Colon (tissue), 2 donors: Measurements from ENCODE around the gene ENTPD8.
"Not testable (repeated sequence)": the region's sequence is repeated elsewhere in the genome, so short reads cannot be mapped to it uniquely, and the experiment has no call there.

Experiments
- FAIRE-seq: peaks from 2 replicates; lab custom pipeline; 2012; peaks lifted over from hg19 to GRCh38; lab: Jason Lieb, UNC
- donor health status: control.
- donor health status: control.

The ENTPD8 gene

DNA sequence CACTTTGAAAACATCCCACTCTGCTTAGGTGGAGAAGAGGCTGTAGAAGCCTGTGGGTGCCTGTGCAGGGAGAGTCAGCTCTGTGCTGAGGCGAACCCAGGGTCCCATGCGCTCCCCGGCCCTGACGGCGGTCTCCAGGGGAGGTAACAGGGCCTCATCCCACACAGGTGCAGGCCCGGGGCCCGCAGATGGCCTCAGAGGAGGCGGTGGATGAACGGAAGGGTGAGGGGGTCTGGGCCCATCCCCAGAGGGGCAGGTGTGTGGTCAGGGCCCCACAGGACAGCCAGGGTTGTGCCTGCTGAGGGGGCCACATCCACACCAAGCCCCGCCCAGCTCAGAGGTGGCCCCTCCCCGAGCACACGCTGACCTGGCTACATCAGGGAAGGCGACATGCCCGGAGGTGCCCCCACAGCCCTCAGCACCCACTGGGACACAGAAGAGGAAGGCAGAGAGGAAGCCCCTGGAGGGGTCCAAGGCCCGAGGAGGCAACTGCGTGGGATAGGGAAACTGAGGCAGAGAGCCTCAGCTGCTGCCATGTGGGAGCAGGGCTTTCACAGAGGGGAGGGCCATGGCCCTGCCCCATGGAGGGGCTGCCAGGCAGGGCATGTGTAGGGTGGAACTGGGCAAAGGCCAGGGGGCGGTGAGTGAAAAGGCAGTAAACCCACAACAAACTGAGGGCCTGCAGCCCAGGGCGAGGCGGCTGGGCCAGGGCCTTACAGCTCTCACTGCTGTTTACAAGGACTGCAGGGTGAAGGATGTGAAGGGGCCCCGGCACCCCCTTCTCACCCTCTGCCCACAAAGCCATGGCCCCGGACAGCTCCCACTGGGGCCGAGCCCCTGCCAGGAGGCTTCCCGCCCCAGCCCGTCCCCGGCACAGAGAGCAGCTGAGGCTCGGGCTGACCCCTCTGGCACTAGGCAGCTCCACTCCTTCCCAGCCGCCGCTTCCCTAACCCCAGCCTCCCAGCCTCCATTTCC is 47.7 kb downstream of the ENTPD8 start:
- no peak for FAIRE-seq

DNA sequence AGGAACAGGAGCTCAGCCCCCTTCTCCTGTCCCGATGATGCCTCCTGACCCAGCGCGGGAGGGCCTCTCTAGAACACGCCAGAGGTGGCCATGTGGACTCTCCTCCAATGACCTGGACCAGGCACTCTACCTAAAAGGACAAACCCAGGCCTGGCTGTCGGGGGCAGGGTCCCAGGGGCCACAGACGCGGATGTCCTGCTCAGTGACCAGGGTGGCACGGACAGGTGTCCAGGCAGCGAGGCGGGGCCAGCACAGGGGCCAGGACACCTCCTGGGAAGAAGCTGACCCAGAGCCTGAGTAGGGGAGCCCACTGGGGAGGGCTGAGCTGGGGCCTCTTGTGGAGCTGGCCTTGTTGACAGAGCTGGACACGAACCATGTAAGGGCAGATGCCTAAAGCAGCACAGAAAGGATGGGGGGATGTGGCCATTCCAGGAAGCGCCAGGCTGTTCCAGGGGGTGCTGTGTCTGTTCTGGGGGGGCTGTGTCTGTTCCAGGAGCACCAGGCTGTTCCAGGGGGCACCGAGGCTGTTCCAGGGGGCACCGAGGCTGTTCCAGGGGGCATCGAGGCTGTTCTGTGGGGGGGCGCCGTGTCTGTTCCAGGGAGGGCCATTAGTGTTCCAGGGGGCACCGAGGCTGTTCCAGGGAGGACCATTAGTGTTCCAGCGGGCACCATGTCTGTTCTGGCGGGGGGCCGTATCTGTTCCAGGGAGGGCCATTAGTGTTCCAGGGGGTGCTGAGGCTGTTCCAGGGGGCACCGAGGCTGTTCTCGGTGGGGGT is 48.7 kb downstream of the ENTPD8 start:
- no peak for FAIRE-seq

DNA sequence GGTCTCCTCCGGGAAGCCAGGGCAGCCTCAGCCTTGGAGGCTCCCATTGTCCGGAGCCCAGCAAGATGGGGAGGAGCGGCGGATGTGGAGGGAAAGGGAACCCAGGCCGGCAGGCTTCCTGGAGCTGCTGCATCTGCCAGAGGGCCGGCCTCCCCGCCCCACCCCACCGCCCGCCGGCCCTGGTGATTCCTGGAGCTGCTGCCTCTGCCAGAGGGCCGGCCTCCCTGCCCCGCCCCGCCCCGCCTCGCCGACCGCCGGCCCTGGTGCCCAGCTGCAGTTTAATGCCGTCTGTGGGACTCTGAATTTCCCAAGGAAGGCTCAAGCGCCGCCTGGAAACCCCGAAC is 49.8 kb downstream of the ENTPD8 start:
- FAIRE-seq = no peak

DNA sequence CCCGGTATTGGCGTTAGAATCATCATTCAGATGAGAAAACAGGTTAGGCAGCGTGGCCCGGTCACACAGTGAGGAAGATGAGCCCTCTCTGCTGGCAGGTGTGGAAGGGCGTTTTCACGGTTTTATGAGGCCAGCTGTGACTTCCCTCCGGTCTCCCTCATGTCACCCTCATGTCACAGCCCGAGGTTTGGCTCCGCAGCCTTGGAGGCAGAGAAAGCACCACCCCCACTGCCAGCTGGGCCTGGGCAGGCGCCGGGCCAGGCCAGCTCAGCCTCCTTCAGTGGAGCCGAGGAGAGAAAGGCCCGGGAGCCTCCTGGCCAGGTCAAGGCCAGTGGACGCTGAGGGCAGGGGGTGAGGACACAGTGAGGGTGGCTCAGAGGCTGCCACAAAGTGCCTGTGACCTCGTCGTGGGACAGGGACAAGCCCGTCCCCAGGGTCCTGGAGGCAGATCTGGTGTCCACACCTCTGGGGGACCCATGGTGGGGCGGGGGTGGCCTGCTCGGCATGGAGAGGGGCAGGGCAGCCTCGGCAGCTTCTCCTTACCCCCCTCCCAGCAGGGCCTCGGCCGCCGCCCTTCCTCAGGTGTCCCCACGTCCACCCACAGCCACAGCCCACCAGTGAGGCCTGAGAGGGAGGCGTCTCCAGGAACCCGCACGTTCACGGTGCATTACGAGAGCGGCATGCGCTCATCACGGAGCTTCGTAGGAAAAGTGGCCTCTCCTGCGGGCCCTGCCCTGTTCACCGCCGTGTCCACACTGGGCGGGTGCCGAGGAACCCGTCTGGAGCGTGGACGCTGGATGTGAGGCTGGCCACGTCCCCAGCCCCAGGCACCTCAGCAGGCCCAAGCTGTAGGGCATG is 50.4 kb downstream of the ENTPD8 start:
- FAIRE-seq = no peak

DNA sequence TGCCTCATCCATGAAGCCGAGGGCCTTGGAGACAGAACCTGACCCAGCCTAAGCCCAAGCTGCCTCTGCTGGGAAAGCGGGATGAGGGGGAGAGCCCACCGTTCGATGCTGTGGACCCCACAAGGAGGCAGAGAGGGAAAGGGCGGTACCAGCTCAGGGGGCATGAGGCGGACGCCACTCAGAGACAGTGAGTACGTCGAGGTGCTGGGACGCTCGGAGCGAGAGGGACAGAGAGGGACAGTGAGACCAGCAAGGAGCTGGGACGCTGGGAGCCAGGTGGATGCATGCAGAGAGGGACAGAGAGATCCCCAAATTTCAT is 51.8 kb downstream of the ENTPD8 start:
- FAIRE-seq = no peak

DNA sequence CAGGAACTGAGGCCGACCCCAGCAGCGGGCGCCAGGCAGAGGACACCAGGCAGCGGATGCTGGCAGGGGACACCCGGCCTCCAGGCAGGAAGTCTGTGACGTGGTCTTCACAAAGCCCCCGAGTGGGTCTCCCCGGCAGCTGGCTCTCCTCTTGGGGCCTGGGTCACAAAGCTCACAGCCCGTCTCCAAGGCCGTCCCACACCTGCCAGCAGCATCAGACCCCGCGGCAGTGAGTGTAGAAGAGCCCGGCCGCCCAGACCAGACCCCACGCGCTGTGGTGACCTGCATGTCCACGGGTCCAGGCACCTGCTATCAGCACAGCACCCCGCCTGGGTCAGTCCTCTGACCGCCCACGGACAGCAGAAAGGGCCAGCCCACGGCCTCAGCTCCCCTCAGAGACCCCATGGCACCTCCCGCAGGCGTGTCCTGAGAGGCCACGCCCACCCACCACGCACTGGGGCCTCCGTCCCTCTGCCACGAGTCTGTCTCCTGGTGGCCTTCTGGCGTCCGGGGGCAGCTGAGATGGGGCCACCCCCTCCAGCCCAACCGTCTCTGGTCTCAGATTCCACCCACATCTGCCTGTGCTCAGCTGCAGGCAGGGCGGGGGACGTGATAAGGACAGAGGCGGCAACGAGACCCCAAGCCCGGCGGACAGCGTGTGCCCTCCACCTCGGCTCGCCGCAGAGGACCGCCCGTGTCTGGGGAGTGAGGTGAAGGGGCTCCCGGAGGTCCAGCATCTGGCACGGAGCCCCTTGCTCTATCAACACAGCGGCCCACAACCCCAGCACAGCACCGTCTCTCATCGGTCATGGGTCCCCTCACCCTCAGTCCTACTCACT is 52.3 kb downstream of the ENTPD8 start:
- FAIRE-seq = no peak

DNA sequence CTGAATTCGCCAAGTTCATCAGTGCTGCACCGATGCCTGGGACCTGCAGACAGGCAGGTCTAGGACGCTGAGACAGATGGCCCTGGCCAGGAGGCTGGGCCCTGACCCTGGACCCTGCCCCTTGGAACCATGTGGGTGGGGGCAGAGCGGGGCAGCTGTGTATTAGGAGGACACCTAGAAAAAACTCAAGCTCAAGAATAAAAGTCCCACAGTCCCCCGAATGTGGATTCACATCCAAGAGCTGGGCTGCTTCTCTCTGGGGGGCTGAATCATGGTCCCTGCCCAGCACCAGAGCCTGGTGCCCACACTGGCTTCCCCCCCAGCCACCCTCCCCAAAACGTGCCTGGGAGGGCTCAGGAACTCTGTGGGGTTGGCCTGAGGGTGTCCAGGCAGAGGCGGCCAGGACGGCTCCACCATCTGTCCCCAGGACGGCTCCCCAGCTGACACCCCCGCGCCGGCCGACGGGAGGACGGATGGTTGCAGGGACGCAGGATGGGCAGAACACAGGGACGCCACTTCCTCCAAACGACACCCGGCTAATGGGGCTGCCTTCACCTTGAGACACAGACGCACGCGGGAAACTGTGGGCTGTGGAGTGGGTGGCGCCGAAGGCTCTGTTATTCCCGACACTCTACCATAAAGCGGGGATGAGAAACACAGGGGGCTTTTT is 53.1 kb downstream of the ENTPD8 start:
- FAIRE-seq = no peak

DNA sequence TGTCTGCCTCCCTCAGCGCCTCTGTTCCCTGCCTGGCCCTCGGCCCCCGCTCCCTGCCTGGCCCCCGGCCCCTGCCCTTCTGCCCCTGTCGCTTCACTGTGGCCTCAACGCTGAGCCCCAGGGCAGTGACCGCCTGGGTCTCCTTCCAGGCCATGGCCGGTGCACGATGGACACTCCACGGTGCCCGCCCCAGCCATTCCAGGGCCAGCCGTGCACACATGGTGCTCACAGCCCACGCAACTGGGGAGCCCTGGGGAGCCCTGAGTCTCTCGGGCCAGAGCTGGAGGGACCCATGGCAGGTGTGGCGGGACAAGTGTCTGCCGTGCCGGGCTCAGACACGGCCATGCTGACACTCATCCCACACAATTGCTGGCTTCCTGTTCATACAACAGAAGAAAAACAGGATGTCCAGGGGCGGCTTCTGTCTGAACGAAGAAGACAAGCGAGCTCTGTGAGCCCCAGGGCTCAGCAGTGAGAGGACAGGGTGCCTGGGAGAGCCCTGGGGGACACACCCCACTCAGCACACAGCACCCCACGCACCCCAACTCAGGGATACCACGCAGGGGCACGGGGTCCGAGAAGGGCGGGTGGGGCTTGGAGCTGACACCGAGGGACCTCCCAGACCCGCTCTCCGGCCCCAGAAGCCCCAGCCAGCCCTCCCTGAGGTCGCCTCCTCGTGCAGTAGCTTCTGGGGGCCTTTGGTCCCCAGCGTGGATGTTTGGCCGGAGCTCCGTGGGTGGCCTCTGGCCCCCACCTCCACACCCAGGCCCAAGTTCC is 53.9 kb downstream of the ENTPD8 start:
- FAIRE-seq = no peak

DNA sequence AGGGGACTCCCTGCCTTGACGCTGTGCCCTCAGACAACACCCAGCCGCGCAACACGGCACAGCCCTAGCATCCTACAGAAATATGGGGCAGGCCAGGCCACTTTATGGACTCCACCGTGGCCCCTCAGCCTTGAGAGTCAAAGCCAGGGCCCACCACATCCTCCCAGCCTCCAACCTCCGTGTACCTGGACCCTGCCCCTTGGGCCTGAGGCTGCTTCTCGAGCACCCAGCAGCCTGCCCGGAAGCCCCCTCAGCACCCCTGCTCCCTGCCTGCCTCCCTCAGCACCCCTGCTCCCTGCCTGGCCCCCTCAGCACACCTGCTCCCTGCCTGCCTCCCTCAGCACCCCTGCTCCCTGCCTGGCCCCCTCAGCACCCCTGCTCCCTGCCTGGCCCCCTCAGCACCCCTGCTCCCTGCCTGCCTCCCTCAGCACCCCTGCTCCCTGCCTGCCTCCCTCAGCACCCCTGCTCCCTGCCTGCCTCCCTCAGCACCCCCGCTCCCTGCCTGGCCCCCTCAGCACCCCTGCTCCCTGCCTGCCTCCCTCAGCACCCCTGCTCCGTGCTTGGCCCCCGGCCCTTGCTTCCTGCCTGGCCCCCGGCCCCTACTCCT is 54.5 kb downstream of the ENTPD8 start:
- FAIRE-seq = not testable (repeated sequence)

DNA sequence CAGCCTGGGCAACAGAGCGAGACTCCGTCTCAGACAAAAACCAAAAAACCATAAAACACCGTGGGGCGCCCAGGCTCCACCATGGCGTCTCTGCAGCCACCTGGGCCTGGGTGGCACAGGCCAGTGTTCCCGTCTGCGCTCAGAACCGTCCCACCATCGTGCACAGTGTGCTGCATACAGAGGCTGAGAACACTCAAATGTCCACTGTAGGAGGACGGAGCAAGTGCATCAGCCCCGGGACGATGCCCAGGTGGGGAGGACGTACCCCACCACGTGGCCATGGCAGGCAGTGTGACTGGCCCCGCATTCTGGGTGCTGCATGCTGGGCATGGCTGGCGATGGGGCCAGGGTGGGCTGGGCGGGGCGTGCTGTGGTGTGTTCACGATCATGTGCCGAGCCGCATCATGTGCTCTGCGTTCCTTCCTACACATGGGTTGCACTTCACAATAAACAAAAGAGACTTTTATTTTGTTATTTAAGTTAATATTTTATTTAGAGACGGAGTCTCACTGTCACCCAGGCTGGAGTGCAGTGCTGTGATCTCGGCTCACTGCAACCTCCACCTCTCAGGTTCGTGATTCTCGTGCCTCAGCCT is 56.0 kb downstream of the ENTPD8 start:
- FAIRE-seq = no peak
